GM18508 (cell line): ENCODE measurements around the gene TTC38.
"Not testable (repeated sequence)": the region's sequence is repeated elsewhere in the genome, so short reads cannot be mapped to it uniquely, and the experiment has no call there.

ENCODE experiments used
- ATAC-seq: cut with Tn5 transposase; IDR thresholded peaks from one replicate; pipeline ENCODE4 v1.9.1; 2021; ENCODE audit warnings: moderate number of reproducible peaks; ENCODE audit not compliant: insufficient read depth, unreplicated experiment

TTC38 gene

DNA sequence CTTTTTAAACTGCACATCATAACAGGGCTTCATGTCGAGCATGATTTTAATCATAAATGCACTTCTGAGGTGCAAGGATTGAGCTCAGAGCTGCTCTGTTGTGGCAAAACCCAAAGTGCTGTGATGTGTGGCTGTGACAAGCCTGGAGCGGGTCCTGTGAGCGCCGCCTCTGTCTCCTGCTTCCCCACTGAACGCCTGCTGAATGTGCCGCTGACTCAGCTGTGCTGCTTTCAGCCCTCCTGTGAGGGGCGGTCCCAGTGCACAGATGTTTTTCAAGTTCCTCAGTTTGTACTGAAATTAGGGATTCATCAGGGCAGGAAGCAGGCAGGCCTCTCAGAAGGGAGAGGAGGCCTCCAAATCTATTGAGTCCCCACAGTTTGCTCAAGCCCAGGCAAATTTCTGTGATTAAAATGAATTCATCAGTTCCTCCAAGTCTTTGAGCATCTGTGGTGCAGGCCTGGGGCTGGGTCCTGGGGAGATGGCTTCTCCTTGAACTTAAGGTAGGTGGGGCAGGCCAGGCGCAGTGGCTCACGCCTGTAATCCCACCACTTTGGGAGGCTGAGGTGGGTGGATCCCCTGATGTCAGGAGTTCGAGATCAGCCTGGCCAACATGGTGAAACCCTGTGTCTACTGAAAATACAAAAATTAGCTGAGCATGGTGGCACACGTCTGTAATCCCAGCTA lies 25.9 kb downstream of the TTC38 start:
- no peak for ATAC-seq

DNA sequence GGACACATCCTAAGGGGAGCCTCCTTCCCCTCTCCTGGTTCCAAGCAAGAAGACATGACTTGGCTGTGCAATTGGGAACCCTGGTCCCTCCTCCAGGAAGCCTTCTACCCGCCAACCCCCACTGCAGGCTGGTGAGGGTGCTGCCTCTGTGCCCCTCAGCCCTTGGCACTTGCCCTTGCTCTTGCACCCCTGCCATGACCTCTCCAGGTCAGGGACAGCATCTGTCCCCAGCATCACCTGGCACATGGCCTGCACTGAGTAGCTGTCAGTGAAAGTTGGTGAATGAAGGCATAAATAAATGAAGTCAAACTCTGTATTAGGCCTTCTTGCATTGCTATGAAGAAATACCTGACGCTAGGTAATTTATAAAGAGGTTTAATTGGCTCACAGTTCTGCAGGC lies 27.0 kb downstream of the TTC38 start:
- no peak for ATAC-seq

DNA sequence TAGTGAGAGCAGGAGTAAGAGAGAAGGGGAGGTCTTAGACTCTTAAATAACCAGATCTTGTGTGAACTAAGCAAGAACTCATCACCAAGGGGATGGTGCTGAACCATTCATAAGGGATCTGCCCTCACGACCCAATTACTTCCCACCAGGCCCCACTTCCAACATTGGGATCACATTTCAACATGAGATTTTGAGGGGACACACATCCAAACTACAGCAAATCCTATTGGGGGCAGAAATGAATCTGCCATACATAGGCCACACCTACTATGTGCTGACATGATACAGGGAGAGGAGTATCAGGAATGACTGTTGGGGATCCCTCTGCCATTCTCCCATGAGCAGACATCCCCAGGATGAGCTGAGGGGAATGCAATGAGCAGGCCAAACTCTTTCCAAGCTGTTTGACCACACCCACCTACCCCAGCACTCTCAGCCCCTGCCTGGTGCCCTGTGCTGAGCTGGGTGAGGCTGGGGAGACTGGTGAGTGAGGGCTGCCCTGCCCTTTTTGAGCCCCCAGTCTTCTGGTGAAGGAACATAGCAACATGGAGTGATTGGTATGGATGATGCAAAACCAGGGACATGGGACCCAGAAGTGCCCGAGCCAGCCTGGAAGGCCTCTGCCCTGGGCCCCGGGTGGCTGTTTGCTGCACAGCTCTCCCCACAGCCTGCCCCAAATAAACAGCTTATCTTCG lies 27.6 kb downstream of the TTC38 start:
- ATAC-seq = no peak

DNA sequence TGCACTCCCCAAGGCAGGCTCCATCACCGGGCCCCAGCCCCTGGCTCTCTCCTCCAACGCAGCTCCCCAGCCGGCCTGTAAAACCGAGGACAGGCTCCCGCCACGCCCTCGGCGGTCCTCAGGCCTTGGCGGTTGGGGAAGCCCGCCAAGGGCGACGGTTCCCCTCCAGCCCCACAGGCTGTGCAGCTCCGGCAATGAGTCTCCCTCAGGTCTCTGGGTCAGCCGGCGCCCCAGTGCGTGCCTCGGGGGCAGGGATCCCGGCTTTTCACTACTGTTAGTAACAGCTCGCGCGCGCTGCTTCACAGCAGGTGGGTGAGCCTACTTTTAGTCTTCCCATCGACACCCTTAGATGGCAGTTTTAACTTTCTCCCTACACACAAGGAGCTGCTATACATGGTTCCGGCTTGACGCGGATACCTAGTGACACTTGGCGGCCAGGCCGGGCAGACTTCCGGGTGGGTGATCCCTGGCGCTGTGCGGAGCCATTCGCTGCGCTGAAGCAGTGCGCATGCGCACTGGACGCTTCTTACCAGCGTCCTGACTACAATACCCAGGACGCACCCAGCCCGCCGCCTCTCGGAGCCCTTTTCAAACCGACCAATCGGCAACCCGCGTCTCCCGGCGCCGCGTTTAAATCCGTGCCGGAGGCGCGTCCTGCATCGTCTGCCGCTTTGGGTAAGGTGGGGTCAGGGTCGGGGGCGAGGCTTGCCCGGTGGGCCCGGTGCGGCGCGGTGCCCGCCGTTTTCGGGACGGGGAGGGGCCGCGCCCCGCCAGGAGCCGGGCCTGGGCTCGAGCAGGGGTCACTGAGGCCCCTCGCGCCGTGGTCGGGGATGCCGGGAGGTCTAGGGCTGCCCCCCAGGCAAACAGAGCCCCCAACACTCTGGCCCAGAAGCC lies 28.7 kb downstream of the TTC38 start, which contains the start of gene GTSE1:
Gene GTSE1 (plus strand): TSS at position 614 of the 894 bp plus-strand sequence. CDS start 531 bp downstream, outside the sequence.
- peak; percentile 66 for ATAC-seq

DNA sequence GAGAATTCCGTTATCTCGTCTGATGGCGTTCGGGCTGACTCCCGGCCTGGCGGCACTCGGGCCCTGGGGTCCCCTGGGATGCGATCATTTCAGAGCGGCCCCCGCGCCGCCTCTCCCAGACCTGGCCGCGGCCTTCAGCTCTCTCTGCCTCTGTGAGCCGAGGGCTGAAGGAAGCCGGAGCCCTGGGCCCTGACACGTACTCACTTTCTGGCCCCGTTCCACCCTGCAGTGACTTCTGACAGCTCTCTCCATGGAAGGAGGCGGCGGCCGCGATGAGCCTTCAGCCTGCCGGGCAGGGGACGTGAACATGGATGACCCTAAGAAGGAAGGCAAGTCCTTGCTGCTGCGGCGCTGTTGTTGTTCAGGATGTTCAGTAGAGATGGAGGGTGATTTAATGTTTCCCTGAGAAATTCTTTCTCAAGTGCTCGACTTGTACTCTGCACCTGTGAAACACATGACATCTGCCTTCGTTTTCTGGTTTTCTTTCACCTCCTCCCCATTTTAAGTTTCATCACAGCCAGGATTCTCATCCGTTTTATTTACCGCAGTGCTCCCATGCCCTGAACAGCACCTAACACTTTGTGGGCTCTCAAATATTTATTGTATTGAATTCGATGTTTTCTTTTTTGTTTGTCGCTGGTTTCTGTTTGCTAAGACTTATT lies 29.5 kb downstream of the TTC38 start:
- ATAC-seq = no peak

DNA sequence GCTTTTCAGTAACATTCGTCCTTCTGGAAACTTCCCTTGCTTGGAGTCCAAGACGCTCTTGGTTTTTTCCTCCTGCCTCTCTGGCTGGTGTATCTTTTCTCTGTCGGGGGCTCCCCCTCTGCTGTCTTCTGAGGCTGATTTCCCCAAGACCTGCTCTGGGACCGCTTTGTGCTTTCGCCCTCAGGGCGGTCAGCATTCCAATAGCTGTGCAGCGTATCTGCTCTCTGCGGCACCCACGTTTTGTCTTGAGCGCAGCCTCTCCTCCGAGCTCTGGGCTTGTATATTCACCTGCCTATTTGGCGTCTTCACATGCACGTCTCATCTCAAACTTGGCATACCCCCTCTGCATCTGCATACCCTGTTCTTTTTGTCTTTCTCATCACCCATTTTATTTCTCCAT lies 31.3 kb downstream of the TTC38 start:
- ATAC-seq = no peak

DNA sequence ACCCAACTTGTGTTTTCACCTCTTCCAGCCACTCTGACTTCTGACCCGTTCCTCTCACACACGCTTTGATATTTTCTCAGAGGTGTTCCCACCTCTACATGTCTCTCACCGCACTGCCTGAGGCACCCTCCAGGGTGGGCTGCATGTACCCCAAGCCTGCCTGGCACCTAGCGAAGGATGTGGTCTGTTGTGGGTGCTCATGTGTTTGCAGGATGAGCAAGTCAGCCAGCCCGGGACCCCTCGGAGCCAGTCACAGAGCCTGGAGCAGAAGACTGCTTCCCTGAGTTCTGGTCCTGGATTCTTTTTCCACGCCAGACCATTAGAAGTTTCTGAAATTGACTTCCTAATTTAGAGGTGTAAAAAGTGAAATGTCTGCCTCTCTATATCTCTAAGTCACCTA lies 32.7 kb downstream of the TTC38 start:
- no peak for ATAC-seq

DNA sequence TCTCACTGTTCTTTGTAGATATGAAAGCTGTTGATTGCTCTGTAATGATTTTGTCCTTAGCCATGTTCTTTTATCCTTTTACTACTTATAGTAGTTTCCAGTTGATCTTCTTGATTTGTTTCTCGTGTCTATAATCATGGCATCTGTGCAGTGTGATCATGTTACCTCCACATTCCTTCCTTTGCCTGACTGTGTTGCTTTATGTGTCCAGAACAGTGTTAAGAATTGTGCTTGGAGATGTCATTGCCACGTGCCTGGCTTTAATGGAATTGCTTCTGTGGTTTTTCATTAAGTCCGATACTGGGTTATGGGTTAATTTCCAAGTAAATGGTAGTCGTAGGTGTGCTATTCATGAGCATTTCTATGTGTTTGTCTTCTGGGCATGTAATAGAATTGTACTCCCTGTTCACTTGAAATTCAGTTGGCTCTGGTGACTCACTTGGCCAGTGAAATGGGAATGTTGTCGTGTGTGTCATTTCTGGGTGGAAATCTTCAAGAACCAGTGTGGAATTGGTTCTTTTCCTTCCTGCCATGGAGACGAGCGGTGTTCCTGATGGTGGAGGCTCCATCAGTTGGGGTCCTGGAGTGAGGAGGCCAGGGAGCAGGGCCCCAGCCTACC lies 35.6 kb downstream of the TTC38 start:
- ATAC-seq = no peak

DNA sequence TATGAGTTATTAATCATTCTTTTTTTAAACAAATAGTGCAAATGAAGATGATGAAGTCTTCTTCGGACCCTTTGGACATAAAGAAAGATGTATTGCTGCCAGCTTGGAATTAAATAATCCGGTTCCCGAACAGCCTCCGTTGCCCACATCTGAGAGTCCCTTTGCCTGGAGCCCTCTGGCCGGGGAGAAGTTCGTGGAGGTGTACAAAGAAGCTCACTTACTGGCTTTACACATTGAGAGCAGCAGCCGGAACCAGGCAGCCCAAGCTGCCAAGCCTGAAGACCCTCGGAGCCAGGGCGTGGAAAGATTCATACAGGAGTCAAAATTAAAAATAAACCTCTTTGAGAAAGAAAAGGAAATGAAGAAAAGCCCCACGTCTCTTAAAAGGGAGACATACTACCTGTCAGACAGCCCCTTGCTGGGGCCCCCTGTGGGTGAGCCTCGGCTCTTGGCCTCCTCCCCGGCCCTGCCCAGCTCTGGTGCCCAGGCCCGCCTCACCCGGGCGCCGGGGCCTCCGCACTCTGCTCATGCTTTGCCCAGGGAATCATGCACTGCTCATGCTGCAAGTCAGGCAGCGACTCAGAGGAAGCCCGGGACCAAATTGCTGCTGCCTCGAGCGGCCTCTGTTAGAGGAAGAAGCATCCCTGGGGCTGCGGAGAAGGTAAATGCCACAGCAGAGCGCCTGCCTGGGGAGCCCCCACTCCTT lies 40.6 kb downstream of the TTC38 start:
- ATAC-seq = no peak

DNA sequence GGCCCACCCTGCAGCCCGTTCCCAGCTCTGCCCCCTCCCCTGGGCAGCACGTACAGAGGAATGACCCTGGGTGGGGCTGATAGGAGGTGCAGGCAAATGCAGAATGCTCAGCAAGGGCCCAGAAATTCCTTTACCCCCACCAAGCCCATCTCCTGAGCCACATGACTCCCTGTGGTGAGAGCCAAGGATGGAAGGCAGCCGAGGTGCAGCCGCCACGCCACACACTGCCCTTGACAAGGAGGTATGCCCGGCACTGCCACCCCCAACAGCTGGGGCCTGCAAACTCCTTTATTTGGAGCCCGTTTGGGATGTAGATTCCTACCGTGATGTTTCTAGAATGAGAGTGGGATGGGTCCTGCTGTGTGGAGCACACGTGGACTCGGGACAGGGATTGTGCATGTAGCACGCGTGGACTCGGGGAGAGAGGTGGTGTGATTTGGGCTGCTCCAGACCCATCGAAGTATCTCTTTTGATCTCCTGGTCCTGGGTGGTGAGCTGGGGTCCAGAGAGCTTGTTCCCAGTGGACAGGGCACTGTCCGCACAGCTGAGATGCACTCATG lies 41.8 kb downstream of the TTC38 start:
- no peak for ATAC-seq

DNA sequence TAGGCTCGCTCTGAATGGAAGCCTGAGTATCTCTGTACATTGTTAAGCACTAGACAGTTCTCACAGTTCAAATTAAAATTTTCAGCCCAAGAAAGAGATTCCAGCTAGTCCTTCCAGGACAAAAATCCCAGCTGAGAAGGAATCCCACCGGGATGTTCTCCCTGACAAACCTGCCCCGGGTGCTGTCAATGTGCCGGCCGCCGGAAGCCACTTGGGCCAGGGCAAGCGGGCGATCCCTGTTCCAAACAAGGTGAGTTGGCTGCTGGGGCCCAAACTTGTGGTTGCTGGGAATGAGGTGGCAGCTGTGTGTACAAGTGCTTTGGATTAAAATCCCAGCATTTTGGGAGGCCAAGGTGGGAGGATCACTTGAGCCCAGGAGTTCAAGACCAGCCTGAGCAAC lies 44.2 kb downstream of the TTC38 start:
- no peak for ATAC-seq

DNA sequence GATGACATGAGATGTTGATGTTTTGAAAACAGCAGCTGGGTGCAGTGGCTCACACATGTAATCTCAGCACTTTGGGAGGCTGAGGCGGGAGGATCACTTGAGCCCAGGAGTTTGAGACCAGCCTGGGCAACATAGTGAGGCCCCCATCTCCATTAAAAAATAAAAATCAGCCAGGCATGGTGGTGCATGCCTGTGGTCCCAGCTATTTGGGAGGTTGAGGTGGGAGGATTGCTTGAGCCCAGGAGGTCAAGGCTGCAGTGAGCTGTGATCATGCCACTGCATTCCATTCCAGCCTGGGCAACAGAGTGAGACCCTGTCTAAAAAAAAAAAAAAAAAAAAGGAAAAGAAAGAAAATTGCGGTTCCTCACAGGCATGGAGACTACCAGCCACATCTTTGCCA lies 45.0 kb downstream of the TTC38 start:
- ATAC-seq = not testable (repeated sequence)

DNA sequence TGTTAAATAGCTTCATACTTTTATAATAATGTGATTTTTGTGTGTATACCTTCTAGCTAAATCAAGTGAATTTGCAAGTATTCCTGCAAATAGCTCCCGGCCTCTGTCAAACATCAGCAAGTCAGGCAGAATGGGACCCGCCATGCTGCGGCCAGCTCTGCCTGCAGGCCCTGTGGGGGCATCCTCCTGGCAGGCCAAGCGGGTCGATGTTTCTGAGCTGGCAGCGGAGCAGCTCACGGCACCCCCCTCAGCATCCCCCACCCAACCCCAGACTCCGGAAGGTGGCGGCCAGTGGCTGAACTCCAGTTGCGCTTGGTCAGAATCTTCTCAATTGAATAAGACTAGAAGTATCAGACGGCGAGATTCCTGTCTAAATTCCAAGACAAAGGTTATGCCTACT lies 48.2 kb downstream of the TTC38 start:
- ATAC-seq = no peak

DNA sequence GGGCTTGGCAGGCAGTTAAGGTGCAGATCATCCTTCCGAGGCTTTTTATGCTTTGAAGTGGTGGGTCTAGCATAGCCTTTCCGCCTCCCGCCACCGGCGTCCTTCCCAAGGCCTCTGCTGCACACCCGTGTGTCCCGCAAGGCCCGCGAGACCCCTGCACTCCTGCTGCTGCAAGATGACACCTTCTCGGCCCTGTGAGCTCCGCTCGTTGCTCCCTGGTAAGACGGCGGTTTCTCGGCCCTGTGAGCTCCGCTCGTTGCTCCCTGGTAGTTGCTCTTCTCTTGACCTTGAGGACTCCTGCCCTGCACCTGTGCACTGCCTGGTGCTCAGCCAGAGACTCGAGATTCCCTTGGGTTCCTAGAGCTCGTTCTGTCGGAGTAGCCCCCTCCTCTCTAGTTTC lies 49.8 kb downstream of the TTC38 start:
- no peak for ATAC-seq

DNA sequence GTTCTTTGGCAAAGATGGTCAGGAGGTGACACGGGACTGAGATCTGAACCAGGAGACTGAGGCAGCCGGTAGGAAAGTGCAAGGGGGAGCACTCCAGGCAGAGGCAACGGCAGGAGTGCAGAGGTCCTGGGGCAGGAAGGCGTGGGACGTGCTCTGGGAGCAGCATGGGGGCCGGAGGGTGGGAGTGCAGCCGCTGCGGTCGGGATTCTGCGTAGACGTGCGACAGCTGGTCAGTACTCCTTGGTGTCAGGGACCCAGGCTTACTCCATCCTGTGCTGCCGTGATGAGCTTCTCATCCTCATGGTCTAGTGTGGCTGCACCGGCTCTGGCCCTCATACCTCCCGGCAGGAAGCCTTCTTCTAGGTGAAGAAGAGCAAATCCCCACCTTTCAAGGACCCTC lies 50.8 kb downstream of the TTC38 start:
- ATAC-seq = no peak

DNA sequence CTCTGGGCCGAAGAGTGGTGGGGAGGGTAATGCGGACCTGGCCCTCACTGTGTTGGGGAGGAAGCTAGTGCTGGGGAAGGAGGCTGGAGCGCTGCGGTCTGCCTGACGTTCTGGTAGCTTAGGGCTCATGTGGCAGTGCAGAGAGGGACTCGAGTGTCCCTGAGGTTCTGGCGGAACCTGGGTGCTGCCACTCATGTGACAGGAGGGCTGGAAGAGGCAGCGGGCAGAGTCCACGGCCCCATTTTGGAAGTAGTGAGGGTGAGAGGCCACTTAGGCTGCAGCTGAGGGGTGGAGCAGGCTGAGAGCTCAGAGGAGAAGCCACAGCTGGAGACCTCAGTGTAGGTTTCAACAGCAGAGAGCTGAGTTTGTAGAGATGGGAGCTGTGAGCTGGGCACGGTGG lies 51.5 kb downstream of the TTC38 start:
- ATAC-seq = no peak

DNA sequence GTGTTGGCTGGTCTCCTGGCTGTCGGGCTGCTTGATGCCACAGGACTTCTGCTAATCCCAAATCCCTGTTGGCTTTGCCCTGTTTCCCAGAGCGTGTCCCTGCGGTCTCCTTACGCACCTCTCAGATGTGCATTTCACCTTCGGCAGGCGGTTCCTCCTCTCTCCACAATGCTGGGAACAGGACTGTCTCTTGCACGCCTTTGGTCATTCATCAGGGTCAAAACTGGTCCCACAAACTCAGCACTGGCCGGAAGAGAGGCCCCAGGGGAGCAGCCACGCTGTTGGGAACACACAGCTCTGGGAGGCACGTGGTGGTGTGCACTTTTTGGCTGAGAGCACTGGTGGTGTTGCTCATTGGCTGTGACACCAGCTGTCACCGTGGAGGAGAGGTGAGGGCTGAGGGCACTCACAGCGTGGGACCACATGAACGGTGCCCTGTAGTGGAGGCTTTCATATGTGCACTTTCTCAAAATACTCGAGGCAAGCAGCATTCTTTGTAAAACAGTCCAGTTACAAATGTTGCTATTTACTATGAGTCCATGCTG lies 52.4 kb downstream of the TTC38 start:
- ATAC-seq = no peak

DNA sequence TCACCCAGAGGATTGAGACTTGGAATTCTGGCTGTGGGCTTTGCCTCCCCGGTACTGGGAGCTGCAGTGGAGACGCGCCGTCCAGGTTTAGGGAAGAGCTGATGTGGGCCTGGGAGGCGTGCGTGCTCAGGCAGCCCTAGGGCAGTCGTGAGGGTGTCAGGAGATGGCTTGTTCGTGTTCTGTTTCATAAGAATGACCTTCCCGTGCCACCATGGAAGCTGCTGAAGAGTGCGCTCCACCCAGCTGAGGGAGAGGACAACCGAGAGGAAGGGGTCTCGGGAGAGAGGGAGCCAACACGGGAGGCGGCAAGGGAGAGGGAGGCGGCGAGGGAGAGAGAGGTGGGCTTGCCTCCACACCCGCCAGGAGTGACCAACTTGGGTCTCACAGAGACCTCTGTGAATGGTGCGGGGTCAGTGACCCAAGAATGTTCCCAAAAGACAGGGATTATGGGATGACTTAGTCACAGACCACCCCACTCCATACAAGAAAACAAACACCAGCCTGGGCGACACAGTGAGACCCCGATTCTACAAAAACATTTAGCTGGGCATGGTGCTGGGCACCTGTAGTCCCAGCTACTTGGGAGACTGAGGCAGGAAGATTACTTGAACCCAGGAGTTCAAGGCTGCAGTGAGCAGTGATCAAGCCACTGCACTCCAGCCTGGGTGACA lies 53.0 kb downstream of the TTC38 start:
- no peak for ATAC-seq
